Keratinocyte (primary cell): ENCODE results near the gene NAT10.

Experiments used
- CTCF ChIP-seq, 3 experiments: IDR thresholded peaks in 1 of 3; conservative IDR thresholded peaks in 1 of 3; optimal IDR thresholded peaks in 1 of 3; 2 replicates in 2 of 3; 3 replicates in 1 of 3; pipeline versions ENCODE3 to v1.5.1; 2011; ENCODE audit warnings: low read length in 3 of 3, mild to moderate bottlenecking in 3 of 3, moderate library complexity in 2 of 3, control low read depth in 1 of 3, inconsistent platforms in 1 of 3; ENCODE audit not compliant: insufficient read depth in 2 of 3; ENCODE audit errors: extremely low read depth in 1 of 3
- EZH2 ChIP-seq: IDR thresholded peaks from one replicate; pipeline ENCODE4 v1.6.1; 2012; ENCODE audit warnings: inconsistent platforms, mild to moderate bottlenecking, low read length, moderate library complexity

- TF ChIP-seq CTCF (optimal IDR thresholded peaks at IDR 0.05 in 1 of 3, IDR thresholded peaks at IDR 0.05 in 1 of 3, conservative IDR thresholded peaks at IDR 0.05 in 1 of 3; ENCODE audit: extremely low read depth in 1 of 3, insufficient read depth in 2 of 3, low read length in 3 of 3) (no peak), EZH2 (no peak)
Measured at GRCh38 chr11:34154059-34154875, 48.8 kb downstream of the NAT10 start.
